HCT116 (cell line): ENCODE measurements around the gene SMIM24. TPM values are rescaled to one million over a fixed set of nuclear protein-coding genes. Genes with fewer than 3 reads are reported as not detected.

Experiments used
- ATAC-seq: fragments of 200-7000 bp; cut with Tn5 transposase; 2 replicates; pipeline ENCODE4 v1.9.1; 2020; ENCODE audit warnings: mild to moderate bottlenecking, moderate library complexity
- BruUV-seq: library from RNA; stranded (reverse); fragments of 400-500 nt; replicated peaks from 2 replicates; lab custom pipeline; 2021; lab: Mats Ljungman, UMichigan
- CTCF ChIA-PET: fragments of 300-600 bp; sonication (Branson Sonifier 250); formaldehyde crosslinking; loops from one replicate; lab custom pipeline; 2021; ENCODE audit warnings: antibody characterized with exemption; lab: Charles Lee
- POLR2A ChIA-PET: fragments of 300-600, 350-600 bp; sonication (Branson Sonifier 250); formaldehyde crosslinking; loops from one replicate; lab custom pipeline; 2021; ENCODE audit warnings: antibody characterized with exemption; lab: Charles Lee
- RAD21 ChIA-PET, 2 experiments: fragments of 300-600 bp; sonication (Branson Sonifier 250); formaldehyde crosslinking; loops; one replicate each; lab custom pipeline; 2023; ENCODE audit warnings: low total read pairs in 2 of 2; ENCODE audit not compliant: uncharacterized antibody in 2 of 2, unreplicated experiment in 2 of 2, low non-redundant PET in 1 of 2; lab: Charles Lee
- DNase-seq: peaks from one replicate; pipeline ENCODE4 v3.0.0-alpha.2; 2010; ENCODE audit warnings: low read depth, low spot score
- H2AFZ ChIP-seq: fragments of 200-600 bp; shearing (Covaris generic), sonication (generic); 2 replicates; pipeline ENCODE4 v1.6.1; 2017; ENCODE audit warnings: low read depth, mixed run types, mixed read lengths, antibody characterized with exemption, low read length; ENCODE audit not compliant: poor library complexity, severe bottlenecking
- H3K27ac ChIP-seq: 2 replicates; pipeline ENCODE4 v1.5.1; 2012; ENCODE audit warnings: low read depth, low read length
- H3K27me3 ChIP-seq: fragments of 200-600 bp; sonication (generic); 2 replicates; pipeline ENCODE4 v1.6.1; 2016; ENCODE audit warnings: mixed run types, low read length, mixed read lengths; ENCODE audit not compliant: insufficient read depth
- H3K36me3 ChIP-seq, 2 experiments: fragments of 200-500 bp in 1 of 2; fragments of 200-600 bp in 1 of 2; sonication (Bioruptor generic) in 1 of 2; sonication (generic) in 1 of 2; 2 replicates each; pipeline versions ENCODE4 v1.5.1 to v1.6.1; 2014 to 2016; ENCODE audit warnings: low read length in 2 of 2, inconsistent platforms in 1 of 2, mixed read lengths in 1 of 2, mixed run types in 1 of 2; ENCODE audit not compliant: insufficient read depth in 2 of 2, control insufficient read depth in 1 of 2
- H3K4me1 ChIP-seq, 2 experiments: fragments of 200-600 bp in 1 of 2; sonication (generic) in 1 of 2; 2 replicates each; pipeline versions ENCODE4 v1.5.1 to v1.6.1; 2012 to 2017; ENCODE audit warnings: low read length in 2 of 2, inconsistent platforms in 1 of 2, mild to moderate bottlenecking in 1 of 2, mixed read lengths in 1 of 2, mixed run types in 1 of 2, moderate library complexity in 1 of 2; ENCODE audit not compliant: insufficient read depth in 2 of 2, control insufficient read depth in 1 of 2
- H3K4me2 ChIP-seq: fragments of 200-600 bp; sonication (generic); 2 replicates; pipeline ENCODE4 v1.6.1; 2017; ENCODE audit warnings: mixed run types, low read length, mixed read lengths
- H3K4me3 ChIP-seq, 2 experiments: fragments of 200-600 bp in 1 of 2; sonication (generic) in 1 of 2; replicated peaks in 1 of 2; 2 replicates each; pipeline ENCODE4 v1.5.1; 2011 to 2016; ENCODE audit warnings: low read length in 2 of 2, control low read depth in 1 of 2, low read depth in 1 of 2, mild to moderate bottlenecking in 1 of 2, mixed read lengths in 1 of 2, mixed run types in 1 of 2
- H3K79me2 ChIP-seq: fragments of 200-600 bp; sonication (generic); 2 replicates; pipeline ENCODE4 v1.6.1; 2017; ENCODE audit warnings: mild to moderate bottlenecking, mixed run types, low read length, moderate library complexity, mixed read lengths; ENCODE audit not compliant: insufficient read depth
- H3K9ac ChIP-seq: fragments of 200-600 bp; sonication (generic); 2 replicates; pipeline ENCODE4 v1.6.1; 2016; ENCODE audit warnings: low read length, mixed read lengths
- H3K9me2 ChIP-seq: fragments of 200-600 bp; sonication (generic), shearing (Covaris generic); 2 replicates; pipeline ENCODE4 v1.6.1; 2017; ENCODE audit warnings: mixed run types, mild to moderate bottlenecking, moderate library complexity; ENCODE audit not compliant: insufficient read depth
- H3K9me3 ChIP-seq, 2 experiments: fragments of 200-500 bp in 1 of 2; fragments of 200-600 bp in 1 of 2; sonication (Bioruptor generic) in 1 of 2; sonication (generic) in 1 of 2; 2 replicates each; pipeline ENCODE4 v1.6.1; 2014 to 2017; ENCODE audit warnings: low read length in 2 of 2, mixed read lengths in 2 of 2, inconsistent platforms in 1 of 2, low read depth in 1 of 2, mild to moderate bottlenecking in 1 of 2, mixed run types in 1 of 2, moderate library complexity in 1 of 2; ENCODE audit not compliant: control insufficient read depth in 1 of 2, insufficient read depth in 1 of 2
- H4K20me1 ChIP-seq: fragments of 200-600 bp; sonication (generic), shearing (Covaris generic); 2 replicates; pipeline ENCODE4 v1.6.1; 2017; ENCODE audit warnings: mixed run types, mild to moderate bottlenecking, moderate library complexity; ENCODE audit not compliant: insufficient read depth
- CEBPB ChIP-seq: IDR thresholded peaks from 2 replicates; pipeline ENCODE4 v1.6.1; 2012; ENCODE audit warnings: low read depth
- EGR1 ChIP-seq: IDR thresholded peaks from 2 replicates; pipeline ENCODE4 v1.6.1; 2012; ENCODE audit warnings: low read depth
- ELF1 ChIP-seq: IDR thresholded peaks from 2 replicates; pipeline ENCODE4 v1.6.1; 2012; ENCODE audit warnings: low read depth, borderline replicate concordance
- JUND ChIP-seq: IDR thresholded peaks from 2 replicates; pipeline ENCODE4 v1.6.1; 2012
- POLR2A ChIP-seq: IDR thresholded peaks from 2 replicates; pipeline ENCODE4 v1.7.0; 2011; ENCODE audit warnings: borderline replicate concordance; ENCODE audit not compliant: insufficient read depth, insufficient read length; ENCODE audit errors: extremely low read depth
- POLR2AphosphoS5 ChIP-seq: IDR thresholded peaks from 2 replicates; pipeline ENCODE4 v1.6.1; 2011; ENCODE audit warnings: mild to moderate bottlenecking, low read depth, low read length, moderate library complexity
- RAD21 ChIP-seq: IDR thresholded peaks from 2 replicates; pipeline ENCODE4 v1.6.1; 2012; ENCODE audit warnings: low read depth, mild to moderate bottlenecking
- SIN3A ChIP-seq: IDR thresholded peaks from 2 replicates; pipeline ENCODE4 v1.6.1; 2012; ENCODE audit warnings: low read depth
- SP1 ChIP-seq: IDR thresholded peaks from 2 replicates; pipeline ENCODE4 v1.6.1; 2012; ENCODE audit warnings: low read depth
- TCF7L2 ChIP-seq: IDR thresholded peaks from 2 replicates; pipeline ENCODE4 v1.7.0; 2011; ENCODE audit warnings: borderline replicate concordance, inconsistent platforms; ENCODE audit not compliant: insufficient read depth, insufficient read length; ENCODE audit errors: extremely low read depth
- YY1 ChIP-seq: IDR thresholded peaks from 2 replicates; pipeline ENCODE4 v1.6.1; 2011; ENCODE audit warnings: low read length, low read depth, moderate library complexity, mild to moderate bottlenecking; ENCODE audit not compliant: insufficient replicate concordance; ENCODE audit errors: extremely low read depth
- ZBTB33 ChIP-seq: IDR thresholded peaks from 2 replicates; pipeline ENCODE4 v1.6.1; 2011; ENCODE audit warnings: mild to moderate bottlenecking, low read length, moderate library complexity; ENCODE audit not compliant: insufficient replicate concordance; ENCODE audit errors: extremely low read depth
- ZFX ChIP-seq: fragments of 450-650 bp; IDR thresholded peaks from 2 replicates; pipeline ENCODE4 v1.6.1; 2017
- intact Hi-C: fragments of 100-400 bp; cut with micrococcal nuclease; formaldehyde crosslinking; loops from 2 replicates; pipeline ENCODE4 v1.10.0; 2022
- total RNA-seq: library from RNA; stranded (reverse); gene quantifications from one replicate; pipeline ENCODE4 v1.2.1, GENCODE V29; 2021; ENCODE audit not compliant: unreplicated experiment
- TF ChIP-seq, protein P1 (sequence below): IDR thresholded peaks from 2 replicates; pipeline ENCODE4 v1.6.1; 2012
- TF ChIP-seq, protein P2 (sequence below): IDR thresholded peaks from 2 replicates; pipeline ENCODE4 v1.6.1; 2012
- TF ChIP-seq, protein P3 (sequence below), 3 experiments: fragments of 200-600 bp in 1 of 3; sonication (generic) in 1 of 3; IDR thresholded peaks in 2 of 3; conservative IDR thresholded peaks in 1 of 3; 2 replicates each; pipeline ENCODE4 v1.5.1; 2012 to 2017; ENCODE audit warnings: low read depth in 2 of 3, low read length in 2 of 3, antibody characterized with exemption in 1 of 3, borderline replicate concordance in 1 of 3, control low read depth in 1 of 3, mild to moderate bottlenecking in 1 of 3, mixed read lengths in 1 of 3, mixed run types in 1 of 3, moderate library complexity in 1 of 3; ENCODE audit not compliant: insufficient read depth in 1 of 3

SMIM24 gene
- total RNA-seq, 1 experiment from 2014 or later, result not detected

- DNase-seq, result no peak
- no peak for ATAC-seq
- ChIA-PET CTCF (no interaction called here), POLR2A (no interaction called here), RAD21 (no interaction called here)
- no peak overlapping the region for H3K27ac ChIP-seq
- no peak overlapping the region for H3K4me2 ChIP-seq
- H3K4me3 ChIP-seq, result no peak overlapping the region
- peaks cover 13 to 39% of the 10 kb centered on the region in 2 experiments for H3K36me3 ChIP-seq
- no peaks in the 10 kb centered on the region for H3K9me3 ChIP-seq
- H3K27me3 ChIP-seq, result no peaks in the 10 kb centered on the region
- no peak overlapping the region for H3K9ac ChIP-seq
- H3K9me2 ChIP-seq, result no peaks in the 10 kb centered on the region
- no peak overlapping the region for H2AFZ ChIP-seq
- intact Hi-C loops, result no loop called here
- TF ChIP-seq CEBPB, result no peak
- no peak for TF ChIP-seq RAD21
- TF ChIP-seq, protein P1, sequence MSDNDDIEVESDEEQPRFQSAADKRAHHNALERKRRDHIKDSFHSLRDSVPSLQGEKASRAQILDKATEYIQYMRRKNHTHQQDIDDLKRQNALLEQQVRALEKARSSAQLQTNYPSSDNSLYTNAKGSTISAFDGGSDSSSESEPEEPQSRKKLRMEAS, result no peak
- TF ChIP-seq, protein P2, sequence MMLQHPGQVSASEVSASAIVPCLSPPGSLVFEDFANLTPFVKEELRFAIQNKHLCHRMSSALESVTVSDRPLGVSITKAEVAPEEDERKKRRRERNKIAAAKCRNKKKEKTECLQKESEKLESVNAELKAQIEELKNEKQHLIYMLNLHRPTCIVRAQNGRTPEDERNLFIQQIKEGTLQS, result no peak
- TF ChIP-seq JUND, result no peak
- no peak for TF ChIP-seq POLR2AphosphoS5
- no peak for TF ChIP-seq YY1
- no peak for TF ChIP-seq EGR1
- TF ChIP-seq, protein P3, sequence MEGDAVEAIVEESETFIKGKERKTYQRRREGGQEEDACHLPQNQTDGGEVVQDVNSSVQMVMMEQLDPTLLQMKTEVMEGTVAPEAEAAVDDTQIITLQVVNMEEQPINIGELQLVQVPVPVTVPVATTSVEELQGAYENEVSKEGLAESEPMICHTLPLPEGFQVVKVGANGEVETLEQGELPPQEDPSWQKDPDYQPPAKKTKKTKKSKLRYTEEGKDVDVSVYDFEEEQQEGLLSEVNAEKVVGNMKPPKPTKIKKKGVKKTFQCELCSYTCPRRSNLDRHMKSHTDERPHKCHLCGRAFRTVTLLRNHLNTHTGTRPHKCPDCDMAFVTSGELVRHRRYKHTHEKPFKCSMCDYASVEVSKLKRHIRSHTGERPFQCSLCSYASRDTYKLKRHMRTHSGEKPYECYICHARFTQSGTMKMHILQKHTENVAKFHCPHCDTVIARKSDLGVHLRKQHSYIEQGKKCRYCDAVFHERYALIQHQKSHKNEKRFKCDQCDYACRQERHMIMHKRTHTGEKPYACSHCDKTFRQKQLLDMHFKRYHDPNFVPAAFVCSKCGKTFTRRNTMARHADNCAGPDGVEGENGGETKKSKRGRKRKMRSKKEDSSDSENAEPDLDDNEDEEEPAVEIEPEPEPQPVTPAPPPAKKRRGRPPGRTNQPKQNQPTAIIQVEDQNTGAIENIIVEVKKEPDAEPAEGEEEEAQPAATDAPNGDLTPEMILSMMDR (IDR thresholded peaks at IDR 0.05 in 2 of 3, conservative IDR thresholded peaks at IDR 0.05 in 1 of 3; ENCODE audit: borderline replicate concordance in 1 of 3, insufficient read depth in 1 of 3, low read depth in 2 of 3, low read length in 2 of 3), result no peak
- TF ChIP-seq TCF7L2, result no peak
- no peak for TF ChIP-seq SP1
- no peak for TF ChIP-seq ZBTB33
- TF ChIP-seq SIN3A, result no peak
- TF ChIP-seq ZFX, result no peak
- TF ChIP-seq ELF1, result no peak
- TF ChIP-seq POLR2A, result no peak
- TF ChIP-seq, all 23 proteins: peak for 0
- Histone ChIP-seq H4K20me1 (peaks cover 3% of the 10 kb centered on the region; the same call in 1 of the 2 replicates), H3K79me2 (peaks cover 11% of the 10 kb centered on the region; the same call in 1 of the 2 replicates), H3K4me1 (peaks cover 0 to 4% of the 10 kb centered on the region in 2 experiments; a peak in 1 of 4 replicates)
- no TSS peak for BruUV-seq
These were observed 24.9 kb downstream of the SMIM24 start for GRCh38 chr19:3455393-3455955.
